Measurements from ENCODE around the gene ZNF268.

Gene ZNF268

DNA sequence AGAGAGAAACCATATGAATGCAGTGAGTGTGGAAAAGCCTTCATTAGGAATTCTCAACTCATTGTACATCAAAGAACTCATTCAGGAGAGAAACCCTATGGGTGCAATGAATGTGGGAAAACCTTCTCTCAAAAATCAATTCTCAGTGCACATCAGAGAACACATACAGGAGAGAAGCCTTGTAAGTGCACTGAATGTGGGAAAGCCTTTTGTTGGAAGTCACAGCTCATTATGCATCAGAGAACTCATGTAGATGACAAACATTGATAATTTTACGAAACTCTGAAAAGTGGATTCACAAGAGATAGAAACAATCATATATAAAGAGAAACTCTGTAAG, 22.9 kb downstream of the ZNF268 start:
- no peak for DNase-seq (ENCODE audit: low read depth)
- H3K4me3 ChIP-seq (ENCODE audit: low read length): no peak overlapping the region
- no peak for TF ChIP-seq CTCF (conservative IDR thresholded peaks at IDR 0.05; ENCODE audit: low read length)

- DNase-seq (ENCODE audit: low read depth): no peak
- H3K4me3 ChIP-seq (ENCODE audit: low read length): no peak overlapping the region
- TF ChIP-seq CTCF (conservative IDR thresholded peaks at IDR 0.05; ENCODE audit: low read length): no peak
These were observed 25.1 kb downstream of the ZNF268 start for GRCh38 chr12:133206390-133206789.

- no peak overlapping the region for H3K4me3 ChIP-seq (ENCODE audit: low read length)
- no peak for TF ChIP-seq CTCF (conservative IDR thresholded peaks at IDR 0.05; ENCODE audit: low read length)
- DNase-seq (ENCODE audit: low read depth): no peak
These were observed 34.4 kb downstream of the ZNF268 start for GRCh38 chr12:133215724-133216123.

DNA sequence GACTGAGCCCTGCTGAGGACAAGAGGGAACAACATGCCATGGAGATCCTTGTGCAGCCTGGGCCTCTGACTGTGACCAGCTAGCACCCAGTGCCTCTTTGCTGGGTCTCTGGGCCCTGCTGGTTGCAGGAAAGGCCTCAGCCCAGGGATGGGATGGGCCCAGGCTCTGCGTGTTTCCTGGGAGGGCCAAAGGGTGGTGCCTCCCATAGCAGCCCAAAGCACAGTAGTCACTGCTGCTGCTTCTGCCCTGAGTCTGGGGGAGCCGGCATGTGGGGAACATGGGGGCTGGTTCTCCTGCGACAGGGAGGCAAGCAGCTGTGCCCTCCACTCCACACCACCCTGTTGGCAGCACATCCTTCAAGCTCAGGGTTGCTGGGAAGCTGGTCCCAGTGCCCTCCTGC, 35.9 kb downstream of the ZNF268 start:
- DNase-seq (ENCODE audit: low read depth): no peak
- no peak overlapping the region for H3K4me3 ChIP-seq (ENCODE audit: low read length)
- no peak for TF ChIP-seq CTCF (conservative IDR thresholded peaks at IDR 0.05; ENCODE audit: low read length)

- no peak for TF ChIP-seq CTCF (conservative IDR thresholded peaks at IDR 0.05; ENCODE audit: low read length)
- no peak for DNase-seq (ENCODE audit: low read depth)
- H3K4me3 ChIP-seq (ENCODE audit: low read length): no peak overlapping the region
These were observed 39.2 kb downstream of the ZNF268 start for GRCh38 chr12:133220521-133220920.

GRCh38 chr12:133221241-133221640, 39.9 kb downstream of the ZNF268 start:
- no peak for DNase-seq (ENCODE audit: low read depth)
- H3K4me3 ChIP-seq (ENCODE audit: low read length): no peak overlapping the region
- TF ChIP-seq CTCF (conservative IDR thresholded peaks at IDR 0.05; ENCODE audit: low read length): no peak

- no peak overlapping the region for H3K4me3 ChIP-seq (ENCODE audit: low read length)
- TF ChIP-seq CTCF (conservative IDR thresholded peaks at IDR 0.05; ENCODE audit: low read length): no peak
- DNase-seq (ENCODE audit: low read depth): no peak
These were observed 40.9 kb downstream of the ZNF268 start for GRCh38 chr12:133222211-133222610.

All from AG10803 (cell line).